ENCODE data around the gene RALGPS2. TPM values are rescaled to one million over a fixed set of nuclear protein-coding genes. Genes with fewer than 3 reads are reported as not detected.

Gene RALGPS2
- total and polyA plus RNA-seq, 12 donors: 1.4 to 12.8 (median 7.4) TPM

- WGBS, 2 donors: 68 to 78% methylated on average over 1 of the region's 1 CpG
- ATAC-seq (no peak), DNase-seq (no peak)
- peaks cover 0 to 15% (median 4%) of the 10 kb centered on the region in 9 donors for H3K4me1 ChIP-seq
- no peak for TF ChIP-seq CTCF (IDR thresholded peaks at IDR 0.05)
- no peaks in the 10 kb centered on the region for H3K27me3 ChIP-seq
- no peak overlapping the region for H3K27ac ChIP-seq
- H3K4me3 ChIP-seq: no peak overlapping the region
- intact Hi-C loops (cut with DNase I): no loop called here
- H3K36me3 ChIP-seq: no peaks in the 10 kb centered on the region
- H3K9me3 ChIP-seq: peaks cover 0 to 19% (median 8%) of the 10 kb centered on the region in 11 donors
These were observed 201.0 kb downstream of the RALGPS2 start for GRCh38 chr1:178926046-178926445.

GRCh38 chr1:178927003-178927402 is 202.0 kb downstream of the RALGPS2 start:
- Histone ChIP-seq H3K27me3 (no peaks in the 10 kb centered on the region), H3K27ac (peak overlapping the region in 2 of 10 donors; percentile 13 to 30), H3K9me3 (peaks cover 0 to 19% (median 8%) of the 10 kb centered on the region in 11 donors), H3K36me3 (no peaks in the 10 kb centered on the region), H3K4me1 (peaks cover 4 to 23% (median 13%) of the 10 kb centered on the region in 9 donors), H3K4me3 (no peak overlapping the region)
- intact Hi-C loops (cut with DNase I): loop anchor here in 1 of 10 donors (1.0 kb wide), 1 partner anchor 8 kb away; no protein-coding TSS in a partner anchor
- no peak for TF ChIP-seq CTCF (IDR thresholded peaks at IDR 0.05)
- no peak for DNase-seq
- peak in 5 of 8 donors; percentile 30 to 89 (median 68) for ATAC-seq
- WGBS, 2 donors: 71 to 74% methylated on average over 4 of the region's 4 CpGs

GRCh38 chr1:178928041-178928440 is 203.0 kb downstream of the RALGPS2 start:
- TF ChIP-seq CTCF (IDR thresholded peaks at IDR 0.05): no peak
- Histone ChIP-seq H3K4me1 (peaks cover 8 to 33% (median 18%) of the 10 kb centered on the region in 9 donors), H3K9me3 (peaks cover 0 to 19% (median 8%) of the 10 kb centered on the region in 11 donors), H3K27ac (peak overlapping the region in 1 of 10 donors; percentile 27), H3K27me3 (no peaks in the 10 kb centered on the region), H3K36me3 (no peaks in the 10 kb centered on the region), H3K4me3 (no peak overlapping the region)
- no peak for ATAC-seq
- intact Hi-C loops (cut with DNase I): no loop called here
- no peak for DNase-seq
- WGBS, 2 donors: 97 to 98% methylated on average over 4 of the region's 4 CpGs

- H3K9me3 ChIP-seq: peaks cover 0 to 17% (median 8%) of the 10 kb centered on the region in 11 donors
- H3K4me3 ChIP-seq: no peak overlapping the region
- no peak for TF ChIP-seq CTCF (IDR thresholded peaks at IDR 0.05)
- peak overlapping the region in 3 of 10 donors; percentile 17 to 60 (median 27) for H3K27ac ChIP-seq
- no peaks in the 10 kb centered on the region for H3K27me3 ChIP-seq
- ATAC-seq (no peak), DNase-seq (no peak)
- intact Hi-C loops (cut with DNase I): no loop called here
- H3K4me1 ChIP-seq: peaks cover 8 to 43% (median 27%) of the 10 kb centered on the region in 9 donors
- WGBS, 2 donors: 66 to 71% methylated on average over 1 of the region's 1 CpG
- H3K36me3 ChIP-seq: no peaks in the 10 kb centered on the region
These were observed 203.9 kb downstream of the RALGPS2 start for GRCh38 chr1:178928976-178929375.

Measured in heart right ventricle (tissue), 16 donors.